K562 (cell line): ENCODE data around the gene MLH1. TPM values are rescaled to one million over a fixed set of nuclear protein-coding genes. Genes with fewer than 3 reads are reported as not detected.

Experiments used
- ATAC-seq: fragments of 200-7000 bp; cut with Tn5 transposase; 3 replicates; pipeline ENCODE4 v1.9.1; 2020; ENCODE audit warnings: moderate library complexity
- BruUV-seq: library from RNA; stranded (reverse); fragments of 400-500 nt; replicated peaks from 2 replicates; lab custom pipeline; 2021; lab: Mats Ljungman, UMichigan
- CTCF ChIA-PET: fragments of 300-600 bp; formaldehyde crosslinking; extraction: SDS; loops from one replicate; lab custom pipeline; 2021; ENCODE audit warnings: low intra/inter-chr PET ratio; lab: Yijun Ruan, JAX
- POLR2A ChIA-PET: fragments of 300-600, 350-650 bp; sonication (Branson Sonifier 250); formaldehyde crosslinking; extraction: SDS; loops from one replicate; lab custom pipeline; 2021; ENCODE audit warnings: antibody characterized with exemption, inconsistent platforms; lab: Yijun Ruan, JAX
- DNase-seq, 4 experiments: peaks; one replicate each; pipeline versions ENCODE4 v3.0.0 to v3.0.0-alpha.2; 2011 to 2018; ENCODE audit warnings: low spot score in 3 of 4, mixed read lengths in 3 of 4; ENCODE audit errors: extremely low read depth in 1 of 4
- FAIRE-seq: peaks from 2 replicates; lab custom pipeline; 2011; peaks lifted over from hg19 to GRCh38; lab: Jason Lieb, UNC
- H2AFZ ChIP-seq: 2 replicates; pipeline ENCODE4 v1.6.0; 2011; ENCODE audit warnings: low read depth, low read length, control low read depth, inconsistent platforms
- H3K27ac ChIP-seq: fragments of 200-600 bp; 3 replicates; pipeline ENCODE4 v1.8.0; 2011; ENCODE audit warnings: low read depth, mild to moderate bottlenecking, control low read depth, inconsistent platforms, low read length, moderate library complexity, mixed read lengths; ENCODE audit errors: extremely low read depth
- H3K27me3 ChIP-seq, 2 experiments: fragments of 300-600 bp in 1 of 2; 2 replicates in 1 of 2; 3 replicates in 1 of 2; pipeline versions ENCODE4 v1.6.0 to v1.8.0; 2011; ENCODE audit warnings: inconsistent platforms in 2 of 2, low read length in 2 of 2, mild to moderate bottlenecking in 1 of 2, mixed read lengths in 1 of 2, moderate library complexity in 1 of 2; ENCODE audit not compliant: control insufficient read depth in 2 of 2, insufficient read depth in 2 of 2
- H3K36me3 ChIP-seq: fragments of 300-600 bp; 3 replicates; pipeline ENCODE4 v1.8.0; 2011; ENCODE audit warnings: mild to moderate bottlenecking, low read length, inconsistent platforms; ENCODE audit not compliant: control insufficient read depth, insufficient read depth
- H3K4me1 ChIP-seq, 2 experiments: fragments of 200-600 bp in 1 of 2; replicated peaks in 1 of 2; 2 replicates in 1 of 2; 3 replicates in 1 of 2; pipeline versions ENCODE4 v1.5.1 to v1.8.0; 2011; ENCODE audit warnings: inconsistent platforms in 2 of 2, low read length in 2 of 2, mild to moderate bottlenecking in 1 of 2, mixed read lengths in 1 of 2, moderate library complexity in 1 of 2; ENCODE audit not compliant: control insufficient read depth in 2 of 2, insufficient read depth in 2 of 2
- H3K4me2 ChIP-seq: 2 replicates; pipeline ENCODE4 v1.6.1; 2011; ENCODE audit warnings: low read length, control low read depth, inconsistent platforms, mixed read lengths; ENCODE audit not compliant: insufficient read depth
- H3K4me3 ChIP-seq: fragments of 200-600 bp; sonication (generic), shearing (Covaris generic); 2 replicates; pipeline ENCODE4 v1.5.1; 2016; ENCODE audit warnings: control low read depth, inconsistent platforms
- H3K79me2 ChIP-seq: fragments of 200-600 bp; 3 replicates; pipeline ENCODE4 v1.8.0; 2011; ENCODE audit warnings: low read length, inconsistent platforms; ENCODE audit not compliant: control insufficient read depth, insufficient read depth
- H3K9ac ChIP-seq, 2 experiments: 2 replicates each; pipeline versions ENCODE4 v1.6.0 to v1.6.1; 2011; ENCODE audit warnings: low read depth in 2 of 2, low read length in 2 of 2, control low read depth in 1 of 2, inconsistent platforms in 1 of 2, mild to moderate bottlenecking in 1 of 2, mixed read lengths in 1 of 2; ENCODE audit not compliant: insufficient read depth in 1 of 2
- H3K9me1 ChIP-seq: one replicate; pipeline ENCODE4 v1.6.0; 2011; ENCODE audit warnings: inconsistent platforms, mild to moderate bottlenecking, low read length, moderate library complexity; ENCODE audit not compliant: control insufficient read depth, insufficient read depth
- H3K9me3 ChIP-seq: replicated peaks from 2 replicates; pipeline ENCODE4 v1.5.1; 2011; ENCODE audit warnings: low read depth, low read length, inconsistent platforms; ENCODE audit not compliant: control insufficient read depth, insufficient read depth
- H4K20me1 ChIP-seq: replicated peaks from 2 replicates; pipeline ENCODE4 v1.6.1; 2011; ENCODE audit warnings: low read length, inconsistent platforms, mixed read lengths; ENCODE audit not compliant: control insufficient read depth, insufficient read depth
- FOXK2 ChIP-seq, 2 experiments: fragments of 450-650 bp; IDR thresholded peaks in 1 of 2; conservative IDR thresholded peaks in 1 of 2; 2 replicates each; pipeline ENCODE4 v1.6.1; 2016; ENCODE audit warnings: low read depth in 2 of 2, mild to moderate bottlenecking in 1 of 2
- GABPB2 ChIP-seq: fragments of 250-450 bp; sonication (Bioruptor Pico); conservative IDR thresholded peaks from 2 replicates; pipeline ENCODE4 v1.5.1; 2021; ENCODE audit warnings: mild to moderate bottlenecking
- KAT8 ChIP-seq: fragments of 450-650 bp; IDR thresholded peaks from 2 replicates; pipeline ENCODE4 v1.6.1; 2016; ENCODE audit warnings: low read depth, mild to moderate bottlenecking
- L3MBTL2 ChIP-seq: fragments of 450-650 bp; IDR thresholded peaks from 2 replicates; pipeline ENCODE4 v1.6.1; 2016; ENCODE audit warnings: mild to moderate bottlenecking, moderate library complexity
- MCM2 ChIP-seq: fragments of 450-650 bp; IDR thresholded peaks from 2 replicates; pipeline ENCODE4 v1.6.1; 2017; ENCODE audit warnings: low read depth, mild to moderate bottlenecking
- MTA3 ChIP-seq: fragments of 450-650 bp; formaldehyde crosslinking; IDR thresholded peaks from 2 replicates; pipeline ENCODE4 v1.6.1; 2017; ENCODE audit warnings: mild to moderate bottlenecking, borderline replicate concordance
- PTRF ChIP-seq: fragments of 450-650 bp; IDR thresholded peaks from 2 replicates; pipeline ENCODE4 v1.6.1; 2016; ENCODE audit warnings: mild to moderate bottlenecking, missing genetic modification characterization, missing compliant biosample characterization
- TFAM ChIP-seq: fragments of 250-450 bp; sonication (Bioruptor Pico); conservative IDR thresholded peaks from 2 replicates; pipeline ENCODE4 v1.5.0; 2021; ENCODE audit warnings: mild to moderate bottlenecking, moderate library complexity
- TGIF2 ChIP-seq: sonication (generic); formaldehyde crosslinking; IDR thresholded peaks from 2 replicates; pipeline ENCODE4 v1.8.1; 2022; ENCODE audit warnings: mild to moderate bottlenecking, missing genetic modification reagents, moderate library complexity
- ZKSCAN1 ChIP-seq: fragments of 150-350 bp; IDR thresholded peaks from 2 replicates; pipeline ENCODE4 v1.6.1; 2016; ENCODE audit warnings: low read depth, low read length
- ZNF589 ChIP-seq: fragments of 200-800 bp; sonication (Bioruptor generic); IDR thresholded peaks from 2 replicates; pipeline ENCODE4 v1.6.1; 2016; ENCODE audit warnings: low read depth, missing genetic modification characterization, missing compliant biosample characterization
- WGBS: fragments of 100-300 bp; shearing (Covaris generic); methylation state at CpG from one replicate; pipeline ENCODE4 v1.1.6; 2016; ENCODE audit warnings: low coverage, mixed read lengths; ENCODE audit not compliant: insufficient coverage; ENCODE audit errors: missing lambda C conversion rate; 5-methylcytosine and 5-hydroxymethylcytosine counted together
- in situ Hi-C: fragments of 300-500 bp; cut with MboI; formaldehyde crosslinking; loops from 4 replicates; pipeline ENCODE4 v1.15.0; 2018; ENCODE audit warnings: inconsistent platforms, mixed read lengths
- intact Hi-C: fragments of 100-400 bp; cut with micrococcal nuclease; formaldehyde crosslinking; loops from 2 replicates; pipeline ENCODE4 v1.14.2; 2022
- polyA plus RNA-seq, 8 experiments: library from polyadenylated mRNA; depleted of rRNA in 4 of 8; stranded (reverse) in 5 of 8; unstranded in 3 of 8; fragments of >200 nt; fragmentation: Nextera tagmentation in 2 of 8; fragmentation: Illumina TruSeq in 1 of 8; extraction: Ambion mirVana in 2 of 8; extraction: Trizol in 1 of 8; gene quantifications; 2 replicates each; pipeline versions ENCODE4 v1.2.1 to v1.2.3, GENCODE V29; 2011 to 2014; ENCODE audit warnings: inconsistent platforms in 1 of 8, missing spikeins in 1 of 8
- total RNA-seq, 7 experiments: library from RNA; depleted of rRNA in 6 of 7; stranded (reverse); fragments of >200 nt in 6 of 7; fragmentation: Illumina TruSeq in 2 of 7; extraction: Trizol in 2 of 7; gene quantifications; 2 replicates each; pipeline versions ENCODE4 v1.2.1 to v1.2.3, GENCODE V29; 2011 to 2021; ENCODE audit warnings: low replicate concordance in 1 of 7
- TF ChIP-seq, protein P1 (sequence below): fragments of 450-650 bp; formaldehyde crosslinking; IDR thresholded peaks from 2 replicates; pipeline ENCODE4 v1.4.0; 2020; ENCODE audit warnings: mild to moderate bottlenecking, moderate library complexity
- TF ChIP-seq, protein P2 (sequence below): sonication (generic); formaldehyde crosslinking; IDR thresholded peaks from 2 replicates; pipeline ENCODE4 v1.8.0; 2022; ENCODE audit warnings: missing genetic modification reagents, mild to moderate bottlenecking, borderline replicate concordance
- TF ChIP-seq, protein P3 (sequence below): IDR thresholded peaks from 2 replicates; pipeline ENCODE4 v1.6.1; 2016; ENCODE audit warnings: missing genetic modification characterization, missing compliant biosample characterization
- TF ChIP-seq, protein P4 (sequence below): fragments of 250-450 bp; sonication (Bioruptor Pico); IDR thresholded peaks from 2 replicates; pipeline ENCODE4 v1.5.0; 2020; ENCODE audit warnings: mild to moderate bottlenecking, borderline replicate concordance
- TF ChIP-seq, protein P5 (sequence below): fragments of 250-450 bp; sonication (Bioruptor Pico); IDR thresholded peaks from 2 replicates; pipeline ENCODE4 v1.9.0; 2021; ENCODE audit warnings: mild to moderate bottlenecking

MLH1 gene
- total and polyA plus RNA-seq, 9 of the 15 experiments (the other 6 are each of a cell fraction or from before 2014, with no cell fraction given), result 76.4 to 155 (median 117) TPM

DNA sequence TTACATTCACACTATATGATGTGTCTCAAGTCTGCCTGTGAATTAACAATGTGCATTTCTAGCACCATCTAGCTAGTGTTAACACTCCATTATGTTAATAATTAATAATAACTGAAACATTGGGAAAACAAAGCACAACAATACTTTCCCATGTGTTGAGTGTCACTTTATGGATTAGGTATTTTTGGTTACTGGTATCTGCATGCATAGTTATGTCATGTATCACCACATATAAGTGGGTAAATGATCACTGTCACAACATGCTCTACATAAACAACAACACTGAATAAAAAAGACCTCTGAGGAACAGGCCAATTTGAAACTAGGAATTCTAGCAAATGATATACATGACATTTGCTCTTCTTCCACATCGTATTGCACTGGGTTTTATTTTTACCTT is 74.7 kb downstream of the MLH1 start:
- no peak for FAIRE-seq
- H3K4me3 ChIP-seq, result no peak overlapping the region
- ATAC-seq, result no peak
- BruUV-seq, result no TSS peak
- CTCF ChIA-PET, result no interaction called here
- 100% methylated on average over 1 of the region's 1 CpG for WGBS
- intact Hi-C loops (no loop called here), in situ Hi-C loops (no loop called here)
- no peak for DNase-seq
- H3K9me3 ChIP-seq, result no peaks in the 10 kb centered on the region
- no peaks in the 10 kb centered on the region for H3K4me1 ChIP-seq
- H3K4me2 ChIP-seq, result no peak overlapping the region
- H3K9me1 ChIP-seq, result no peaks in the 10 kb centered on the region
- H3K79me2 ChIP-seq, result no peaks in the 10 kb centered on the region
- H4K20me1 ChIP-seq, result no peaks in the 10 kb centered on the region
- peaks cover 34% of the 10 kb centered on the region for H3K36me3 ChIP-seq
- no peak overlapping the region for H3K9ac ChIP-seq
- H3K27me3 ChIP-seq, result no peaks in the 10 kb centered on the region
- POLR2A ChIA-PET, result no interaction called here
- H3K27ac ChIP-seq, result no peak overlapping the region
- H2AFZ ChIP-seq, result no peak overlapping the region
- TF ChIP-seq, protein P1, sequence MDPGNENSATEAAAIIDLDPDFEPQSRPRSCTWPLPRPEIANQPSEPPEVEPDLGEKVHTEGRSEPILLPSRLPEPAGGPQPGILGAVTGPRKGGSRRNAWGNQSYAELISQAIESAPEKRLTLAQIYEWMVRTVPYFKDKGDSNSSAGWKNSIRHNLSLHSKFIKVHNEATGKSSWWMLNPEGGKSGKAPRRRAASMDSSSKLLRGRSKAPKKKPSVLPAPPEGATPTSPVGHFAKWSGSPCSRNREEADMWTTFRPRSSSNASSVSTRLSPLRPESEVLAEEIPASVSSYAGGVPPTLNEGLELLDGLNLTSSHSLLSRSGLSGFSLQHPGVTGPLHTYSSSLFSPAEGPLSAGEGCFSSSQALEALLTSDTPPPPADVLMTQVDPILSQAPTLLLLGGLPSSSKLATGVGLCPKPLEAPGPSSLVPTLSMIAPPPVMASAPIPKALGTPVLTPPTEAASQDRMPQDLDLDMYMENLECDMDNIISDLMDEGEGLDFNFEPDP, result no peak
- TF ChIP-seq ZNF589 (CRISPR knock-in tag) (no peak), KAT8 (no peak), MCM2 (no peak), TFAM (no peak), ZKSCAN1 (no peak), TGIF2 (CRISPR knock-in tag) (no peak), FOXK2 (conservative IDR thresholded peaks at IDR 0.05 in 1 of 2, IDR thresholded peaks at IDR 0.05 in 1 of 2; ENCODE audit: low read depth in 2 of 2) (no peak), GABPB2 (CRISPR knock-in tag) (no peak), L3MBTL2 (no peak), PTRF (tag) (no peak), MTA3 (no peak)
- TF ChIP-seq, protein P2, sequence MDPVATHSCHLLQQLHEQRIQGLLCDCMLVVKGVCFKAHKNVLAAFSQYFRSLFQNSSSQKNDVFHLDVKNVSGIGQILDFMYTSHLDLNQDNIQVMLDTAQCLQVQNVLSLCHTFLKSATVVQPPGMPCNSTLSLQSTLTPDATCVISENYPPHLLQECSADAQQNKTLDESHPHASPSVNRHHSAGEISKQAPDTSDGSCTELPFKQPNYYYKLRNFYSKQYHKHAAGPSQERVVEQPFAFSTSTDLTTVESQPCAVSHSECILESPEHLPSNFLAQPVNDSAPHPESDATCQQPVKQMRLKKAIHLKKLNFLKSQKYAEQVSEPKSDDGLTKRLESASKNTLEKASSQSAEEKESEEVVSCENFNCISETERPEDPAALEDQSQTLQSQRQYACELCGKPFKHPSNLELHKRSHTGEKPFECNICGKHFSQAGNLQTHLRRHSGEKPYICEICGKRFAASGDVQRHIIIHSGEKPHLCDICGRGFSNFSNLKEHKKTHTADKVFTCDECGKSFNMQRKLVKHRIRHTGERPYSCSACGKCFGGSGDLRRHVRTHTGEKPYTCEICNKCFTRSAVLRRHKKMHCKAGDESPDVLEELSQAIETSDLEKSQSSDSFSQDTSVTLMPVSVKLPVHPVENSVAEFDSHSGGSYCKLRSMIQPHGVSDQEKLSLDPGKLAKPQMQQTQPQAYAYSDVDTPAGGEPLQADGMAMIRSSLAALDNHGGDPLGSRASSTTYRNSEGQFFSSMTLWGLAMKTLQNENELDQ (CRISPR knock-in tag), result no peak
- TF ChIP-seq, protein P3, sequence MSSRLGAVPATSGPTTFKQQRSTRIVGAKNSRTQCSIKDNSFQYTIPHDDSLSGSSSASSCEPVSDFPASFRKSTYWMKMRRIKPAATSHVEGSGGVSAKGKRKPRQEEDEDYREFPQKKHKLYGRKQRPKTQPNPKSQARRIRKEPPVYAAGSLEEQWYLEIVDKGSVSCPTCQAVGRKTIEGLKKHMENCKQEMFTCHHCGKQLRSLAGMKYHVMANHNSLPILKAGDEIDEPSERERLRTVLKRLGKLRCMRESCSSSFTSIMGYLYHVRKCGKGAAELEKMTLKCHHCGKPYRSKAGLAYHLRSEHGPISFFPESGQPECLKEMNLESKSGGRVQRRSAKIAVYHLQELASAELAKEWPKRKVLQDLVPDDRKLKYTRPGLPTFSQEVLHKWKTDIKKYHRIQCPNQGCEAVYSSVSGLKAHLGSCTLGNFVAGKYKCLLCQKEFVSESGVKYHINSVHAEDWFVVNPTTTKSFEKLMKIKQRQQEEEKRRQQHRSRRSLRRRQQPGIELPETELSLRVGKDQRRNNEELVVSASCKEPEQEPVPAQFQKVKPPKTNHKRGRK, result no peak
- TF ChIP-seq, protein P4, sequence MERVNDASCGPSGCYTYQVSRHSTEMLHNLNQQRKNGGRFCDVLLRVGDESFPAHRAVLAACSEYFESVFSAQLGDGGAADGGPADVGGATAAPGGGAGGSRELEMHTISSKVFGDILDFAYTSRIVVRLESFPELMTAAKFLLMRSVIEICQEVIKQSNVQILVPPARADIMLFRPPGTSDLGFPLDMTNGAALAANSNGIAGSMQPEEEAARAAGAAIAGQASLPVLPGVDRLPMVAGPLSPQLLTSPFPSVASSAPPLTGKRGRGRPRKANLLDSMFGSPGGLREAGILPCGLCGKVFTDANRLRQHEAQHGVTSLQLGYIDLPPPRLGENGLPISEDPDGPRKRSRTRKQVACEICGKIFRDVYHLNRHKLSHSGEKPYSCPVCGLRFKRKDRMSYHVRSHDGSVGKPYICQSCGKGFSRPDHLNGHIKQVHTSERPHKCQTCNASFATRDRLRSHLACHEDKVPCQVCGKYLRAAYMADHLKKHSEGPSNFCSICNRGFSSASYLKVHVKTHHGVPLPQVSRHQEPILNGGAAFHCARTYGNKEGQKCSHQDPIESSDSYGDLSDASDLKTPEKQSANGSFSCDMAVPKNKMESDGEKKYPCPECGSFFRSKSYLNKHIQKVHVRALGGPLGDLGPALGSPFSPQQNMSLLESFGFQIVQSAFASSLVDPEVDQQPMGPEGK, result no peak
- TF ChIP-seq, protein P5, sequence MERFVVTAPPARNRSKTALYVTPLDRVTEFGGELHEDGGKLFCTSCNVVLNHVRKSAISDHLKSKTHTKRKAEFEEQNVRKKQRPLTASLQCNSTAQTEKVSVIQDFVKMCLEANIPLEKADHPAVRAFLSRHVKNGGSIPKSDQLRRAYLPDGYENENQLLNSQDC (CRISPR knock-in tag), result no peak
